Right lobe of liver (tissue), 4 donors: ENCODE data around the gene RBKS.

Experiments used
- CTCF ChIP-seq, 4 donors: fragments of 200-600 bp in 3 of 4; fragments of 450-650 bp in 1 of 4; IDR thresholded peaks; one replicate each; pipeline versions ENCODE4 v1.5.1 to v1.8.0; 2016 to 2022; ENCODE audit warnings: antibody characterized with exemption in 4 of 4, mild to moderate bottlenecking in 2 of 4
- POLR2A ChIP-seq: fragments of 450-650 bp; IDR thresholded peaks from one replicate; pipeline ENCODE4 v1.6.1; 2017; ENCODE audit warnings: antibody characterized with exemption, mild to moderate bottlenecking
- donor health status: DM: no; HTN: no; CAD: no.
- donor health status: DM: no; HTN: no; CAD: no.
- donor health status: DM: no; HTN: yes; CAD: no.

- no peak for TF ChIP-seq CTCF (IDR thresholded peaks at IDR 0.05)
- peak; percentile 40 for TF ChIP-seq POLR2A
These were observed 137.5 kb downstream of the RBKS start for GRCh38 chr2:27752551-27753237.
